HL-60 (cell line): ENCODE results near the gene HOXB4.

Source experiments
- CTCF ChIP-seq: IDR thresholded peaks from one replicate; pipeline ENCODE4 v1.5.1; 2011; ENCODE audit warnings: low read length, control low read depth, inconsistent platforms; ENCODE audit not compliant: insufficient read depth
- GABPA ChIP-seq: IDR thresholded peaks from 2 replicates; pipeline ENCODE4 v1.6.1; 2012; ENCODE audit warnings: low read depth
- POLR2AphosphoS5 ChIP-seq: IDR thresholded peaks from 2 replicates; pipeline ENCODE4 v1.6.1; 2012; ENCODE audit warnings: low read depth
- REST ChIP-seq: IDR thresholded peaks from 2 replicates; pipeline ENCODE4 v1.6.1; 2012; ENCODE audit warnings: low read depth; ENCODE audit not compliant: insufficient replicate concordance
- SPI1 ChIP-seq: IDR thresholded peaks from 2 replicates; pipeline ENCODE4 v1.6.1; 2012; ENCODE audit warnings: low read depth, mild to moderate bottlenecking, borderline replicate concordance

- TF ChIP-seq CTCF, result no peak
- no peak for TF ChIP-seq REST
- no peak for TF ChIP-seq POLR2AphosphoS5
- TF ChIP-seq GABPA, result no peak
- no peak for TF ChIP-seq SPI1
These were observed 5.6 kb upstream of the HOXB4 start for GRCh38 chr17:48583708-48584222.
